ENCODE results near the gene GGCX. TPM values are rescaled to one million over a fixed set of nuclear protein-coding genes. Genes with fewer than 3 reads are reported as not detected.

Gene GGCX
- total and polyA plus RNA-seq, 2 of the 13 experiments (the other 11 are each of a cell fraction or from before 2014, with no cell fraction given), result 72.5 to 103 TPM

DNA sequence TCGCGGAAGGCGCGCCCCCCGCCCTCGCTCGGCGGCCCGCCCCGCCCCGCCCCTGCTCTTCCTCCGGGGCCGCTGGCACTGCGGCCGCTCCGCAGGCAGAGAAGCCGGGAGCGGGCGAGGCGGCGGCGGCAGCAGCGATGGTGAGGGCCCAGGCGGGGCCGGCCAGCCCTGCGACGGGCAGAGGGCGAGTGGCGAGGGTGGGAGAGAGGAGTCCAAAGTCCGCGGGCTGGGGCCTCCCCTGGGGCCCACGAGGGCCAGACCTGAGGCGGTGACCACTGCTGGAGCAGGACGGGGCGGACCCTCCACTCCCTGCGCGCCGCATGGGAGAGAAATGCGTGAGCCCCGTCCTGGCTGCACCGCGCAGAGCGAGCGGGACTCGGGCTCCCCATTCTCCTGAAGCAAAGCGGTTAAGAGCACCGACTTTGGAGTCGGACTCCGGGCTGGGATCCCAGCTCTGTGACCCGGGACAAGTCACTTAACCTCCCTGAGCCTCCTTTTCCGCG is 23.1 kb upstream of the GGCX start, which contains the start of gene VAMP5 (continued):
- TF ChIP-seq, protein P1, sequence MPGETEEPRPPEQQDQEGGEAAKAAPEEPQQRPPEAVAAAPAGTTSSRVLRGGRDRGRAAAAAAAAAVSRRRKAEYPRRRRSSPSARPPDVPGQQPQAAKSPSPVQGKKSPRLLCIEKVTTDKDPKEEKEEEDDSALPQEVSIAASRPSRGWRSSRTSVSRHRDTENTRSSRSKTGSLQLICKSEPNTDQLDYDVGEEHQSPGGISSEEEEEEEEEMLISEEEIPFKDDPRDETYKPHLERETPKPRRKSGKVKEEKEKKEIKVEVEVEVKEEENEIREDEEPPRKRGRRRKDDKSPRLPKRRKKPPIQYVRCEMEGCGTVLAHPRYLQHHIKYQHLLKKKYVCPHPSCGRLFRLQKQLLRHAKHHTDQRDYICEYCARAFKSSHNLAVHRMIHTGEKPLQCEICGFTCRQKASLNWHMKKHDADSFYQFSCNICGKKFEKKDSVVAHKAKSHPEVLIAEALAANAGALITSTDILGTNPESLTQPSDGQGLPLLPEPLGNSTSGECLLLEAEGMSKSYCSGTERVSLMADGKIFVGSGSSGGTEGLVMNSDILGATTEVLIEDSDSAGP (CRISPR knock-in tag; IDR thresholded peaks at IDR 0.05; ENCODE audit: borderline replicate concordance), result 0 out of 2 replicates have a peak, but pooled peaks have one; percentile 93
- no peak; the same call in 1 of the 2 replicates for TF ChIP-seq ZNF3 (CRISPR knock-in tag; IDR thresholded peaks at IDR 0.05)
- peak; percentile 94; the same call in 1 of the 2 replicates for TF ChIP-seq ZNF570 (CRISPR knock-in tag; IDR thresholded peaks at IDR 0.05; ENCODE audit: borderline replicate concordance)
- TF ChIP-seq NFE2L2 (IDR thresholded peaks at IDR 0.05; ENCODE audit: low read length), result no peak
- no peak for TF ChIP-seq ZUFSP (CRISPR knock-in tag; IDR thresholded peaks at IDR 0.05; ENCODE audit: borderline replicate concordance)
- TF ChIP-seq, protein P2, sequence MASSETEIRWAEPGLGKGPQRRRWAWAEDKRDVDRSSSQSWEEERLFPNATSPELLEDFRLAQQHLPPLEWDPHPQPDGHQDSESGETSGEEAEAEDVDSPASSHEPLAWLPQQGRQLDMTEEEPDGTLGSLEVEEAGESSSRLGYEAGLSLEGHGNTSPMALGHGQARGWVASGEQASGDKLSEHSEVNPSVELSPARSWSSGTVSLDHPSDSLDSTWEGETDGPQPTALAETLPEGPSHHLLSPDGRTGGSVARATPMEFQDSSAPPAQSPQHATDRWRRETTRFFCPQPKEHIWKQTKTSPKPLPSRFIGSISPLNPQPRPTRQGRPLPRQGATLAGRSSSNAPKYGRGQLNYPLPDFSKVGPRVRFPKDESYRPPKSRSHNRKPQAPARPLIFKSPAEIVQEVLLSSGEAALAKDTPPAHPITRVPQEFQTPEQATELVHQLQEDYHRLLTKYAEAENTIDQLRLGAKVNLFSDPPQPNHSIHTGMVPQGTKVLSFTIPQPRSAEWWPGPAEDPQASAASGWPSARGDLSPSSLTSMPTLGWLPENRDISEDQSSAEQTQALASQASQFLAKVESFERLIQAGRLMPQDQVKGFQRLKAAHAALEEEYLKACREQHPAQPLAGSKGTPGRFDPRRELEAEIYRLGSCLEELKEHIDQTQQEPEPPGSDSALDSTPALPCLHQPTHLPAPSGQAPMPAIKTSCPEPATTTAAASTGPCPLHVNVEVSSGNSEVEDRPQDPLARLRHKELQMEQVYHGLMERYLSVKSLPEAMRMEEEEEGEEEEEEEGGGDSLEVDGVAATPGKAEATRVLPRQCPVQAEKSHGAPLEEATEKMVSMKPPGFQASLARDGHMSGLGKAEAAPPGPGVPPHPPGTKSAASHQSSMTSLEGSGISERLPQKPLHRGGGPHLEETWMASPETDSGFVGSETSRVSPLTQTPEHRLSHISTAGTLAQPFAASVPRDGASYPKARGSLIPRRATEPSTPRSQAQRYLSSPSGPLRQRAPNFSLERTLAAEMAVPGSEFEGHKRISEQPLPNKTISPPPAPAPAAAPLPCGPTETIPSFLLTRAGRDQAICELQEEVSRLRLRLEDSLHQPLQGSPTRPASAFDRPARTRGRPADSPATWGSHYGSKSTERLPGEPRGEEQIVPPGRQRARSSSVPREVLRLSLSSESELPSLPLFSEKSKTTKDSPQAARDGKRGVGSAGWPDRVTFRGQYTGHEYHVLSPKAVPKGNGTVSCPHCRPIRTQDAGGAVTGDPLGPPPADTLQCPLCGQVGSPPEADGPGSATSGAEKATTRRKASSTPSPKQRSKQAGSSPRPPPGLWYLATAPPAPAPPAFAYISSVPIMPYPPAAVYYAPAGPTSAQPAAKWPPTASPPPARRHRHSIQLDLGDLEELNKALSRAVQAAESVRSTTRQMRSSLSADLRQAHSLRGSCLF (CRISPR knock-in tag; IDR thresholded peaks at IDR 0.05; ENCODE audit: borderline replicate concordance), result no peak
- TF ChIP-seq ZFP37 (CRISPR knock-in tag; IDR thresholded peaks at IDR 0.05; ENCODE audit: borderline replicate concordance), result no peak; the same call in 1 of the 2 replicates
- 0 out of 2 replicates have a peak, but pooled peaks have one; percentile 34 for TF ChIP-seq MIER3 (CRISPR knock-in tag; IDR thresholded peaks at IDR 0.05; ENCODE audit: borderline replicate concordance)
- no peak; the same call in 1 of the 2 replicates for TF ChIP-seq RNF219 (CRISPR knock-in tag; IDR thresholded peaks at IDR 0.05)
- TF ChIP-seq AGO1 (IDR thresholded peaks at IDR 0.05; ENCODE audit: low read depth, low read length, poor library complexity, severe bottlenecking), result peak; percentile 84
- TF ChIP-seq ZNF280B (CRISPR knock-in tag; IDR thresholded peaks at IDR 0.05; ENCODE audit: borderline replicate concordance), result peak; percentile 57; the same call in 1 of the 2 replicates
- no peak; the same call in 1 of the 2 replicates for TF ChIP-seq ZNF430 (CRISPR knock-in tag; IDR thresholded peaks at IDR 0.05)
- TF ChIP-seq ZFP36L2 (CRISPR knock-in tag; IDR thresholded peaks at IDR 0.05), result no peak
- no peak; the same call in 1 of the 2 replicates for TF ChIP-seq ZNF484 (CRISPR knock-in tag; IDR thresholded peaks at IDR 0.05; ENCODE audit: borderline replicate concordance, low read depth)
- TF ChIP-seq HDAC1 (CRISPR knock-in tag; IDR thresholded peaks at IDR 0.05), result peak; percentile 77
- TF ChIP-seq ZNF101 (CRISPR knock-in tag; IDR thresholded peaks at IDR 0.05; ENCODE audit: borderline replicate concordance, low read depth), result peak; percentile 37; the same call in 1 of the 2 replicates

Measured in HepG2 (cell line).